Measurements from ENCODE around the gene IGSF9B. TPM values are rescaled to one million over a fixed set of nuclear protein-coding genes. Genes with fewer than 3 reads are reported as not detected.

IGSF9B gene
- total RNA-seq, 1 donor from 2014 or later, result 10.1 TPM

DNA sequence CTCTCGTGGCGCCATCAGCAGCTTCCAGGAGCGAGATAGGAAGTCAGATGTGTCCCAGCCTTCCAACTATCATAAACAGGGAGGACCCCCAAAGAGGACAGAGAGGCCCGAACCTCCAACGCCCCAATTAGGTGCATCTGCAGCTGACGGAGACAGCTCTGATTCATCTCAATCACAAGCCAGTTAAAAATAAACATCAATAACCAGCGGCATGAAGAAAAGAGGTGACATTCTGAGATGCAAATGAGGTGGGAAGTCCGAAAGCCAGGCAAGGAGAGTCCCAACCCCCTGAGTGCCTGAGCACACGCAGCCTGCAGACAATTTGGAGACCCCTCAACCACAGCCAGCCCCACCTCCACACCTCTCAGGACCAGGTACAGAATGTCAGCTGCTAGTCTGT, 28.1 kb upstream of the IGSF9B start:
- TF ChIP-seq, protein P1, sequence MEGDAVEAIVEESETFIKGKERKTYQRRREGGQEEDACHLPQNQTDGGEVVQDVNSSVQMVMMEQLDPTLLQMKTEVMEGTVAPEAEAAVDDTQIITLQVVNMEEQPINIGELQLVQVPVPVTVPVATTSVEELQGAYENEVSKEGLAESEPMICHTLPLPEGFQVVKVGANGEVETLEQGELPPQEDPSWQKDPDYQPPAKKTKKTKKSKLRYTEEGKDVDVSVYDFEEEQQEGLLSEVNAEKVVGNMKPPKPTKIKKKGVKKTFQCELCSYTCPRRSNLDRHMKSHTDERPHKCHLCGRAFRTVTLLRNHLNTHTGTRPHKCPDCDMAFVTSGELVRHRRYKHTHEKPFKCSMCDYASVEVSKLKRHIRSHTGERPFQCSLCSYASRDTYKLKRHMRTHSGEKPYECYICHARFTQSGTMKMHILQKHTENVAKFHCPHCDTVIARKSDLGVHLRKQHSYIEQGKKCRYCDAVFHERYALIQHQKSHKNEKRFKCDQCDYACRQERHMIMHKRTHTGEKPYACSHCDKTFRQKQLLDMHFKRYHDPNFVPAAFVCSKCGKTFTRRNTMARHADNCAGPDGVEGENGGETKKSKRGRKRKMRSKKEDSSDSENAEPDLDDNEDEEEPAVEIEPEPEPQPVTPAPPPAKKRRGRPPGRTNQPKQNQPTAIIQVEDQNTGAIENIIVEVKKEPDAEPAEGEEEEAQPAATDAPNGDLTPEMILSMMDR (IDR thresholded peaks at IDR 0.05), result no peak
- no peak for TF ChIP-seq POLR2AphosphoS5 (IDR thresholded peaks at IDR 0.05; ENCODE audit: insufficient read depth in 1 of 2, low read depth in 1 of 2)
- TF ChIP-seq POLR2A (IDR thresholded peaks at IDR 0.05), result no peak
- Histone ChIP-seq H3K27ac (no peak overlapping the region), H3K36me3 (no peaks in the 10 kb centered on the region), H3K4me3 (no peak overlapping the region), H3K9me3 (no peaks in the 10 kb centered on the region), H3K4me1 (no peaks in the 10 kb centered on the region), H3K27me3 (no peaks in the 10 kb centered on the region)
- intact Hi-C loops (cut with DNase I), result no loop called here
- DNase-seq (ENCODE audit: extremely low spot score in 2 of 2), result no peak

DNA sequence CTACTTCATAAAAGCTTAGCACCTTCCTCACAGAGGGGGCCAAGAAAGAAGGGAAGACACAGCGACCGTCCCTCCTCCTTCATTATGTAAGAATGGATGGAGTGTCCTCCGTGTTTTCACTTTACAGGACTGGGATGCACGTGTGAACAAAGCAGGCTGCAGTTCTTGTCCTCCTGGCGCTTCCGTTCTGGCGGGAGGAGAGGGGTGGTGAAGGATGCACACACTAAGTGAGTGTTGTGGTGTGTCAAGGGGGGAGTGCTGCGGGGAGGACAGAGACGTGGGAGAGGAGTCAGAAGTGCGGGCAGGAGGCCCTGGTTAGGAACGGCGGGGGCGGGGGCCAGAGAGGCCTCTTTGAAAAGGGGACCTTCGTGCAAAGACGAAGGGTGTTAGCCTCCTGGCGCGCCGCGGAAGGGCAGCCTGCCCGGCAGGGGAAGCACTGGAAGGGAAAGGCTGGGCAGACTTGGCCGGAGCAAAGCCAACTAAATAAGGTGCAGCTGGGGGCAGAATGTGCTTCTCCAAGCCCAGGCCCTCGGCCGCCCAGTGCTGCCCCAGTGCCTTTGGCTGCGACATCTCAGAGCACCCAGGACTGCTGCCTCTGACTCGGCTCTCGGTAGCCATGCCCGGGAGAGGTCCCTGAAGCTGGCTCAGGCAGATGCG, 27.0 kb upstream of the IGSF9B start:
- no peak overlapping the region for H3K27ac ChIP-seq
- no peaks in the 10 kb centered on the region for H3K9me3 ChIP-seq
- intact Hi-C loops (cut with DNase I), result no loop called here
- no peaks in the 10 kb centered on the region for H3K27me3 ChIP-seq
- no peak overlapping the region for H3K4me3 ChIP-seq
- no peaks in the 10 kb centered on the region for H3K4me1 ChIP-seq
- no peak for DNase-seq (ENCODE audit: extremely low spot score in 2 of 2)
- TF ChIP-seq POLR2AphosphoS5 (IDR thresholded peaks at IDR 0.05; ENCODE audit: insufficient read depth in 1 of 2, low read depth in 1 of 2) (no peak), POLR2A (IDR thresholded peaks at IDR 0.05) (no peak)
- TF ChIP-seq, protein P1 (IDR thresholded peaks at IDR 0.05), result no peak
- no peaks in the 10 kb centered on the region for H3K36me3 ChIP-seq

DNA sequence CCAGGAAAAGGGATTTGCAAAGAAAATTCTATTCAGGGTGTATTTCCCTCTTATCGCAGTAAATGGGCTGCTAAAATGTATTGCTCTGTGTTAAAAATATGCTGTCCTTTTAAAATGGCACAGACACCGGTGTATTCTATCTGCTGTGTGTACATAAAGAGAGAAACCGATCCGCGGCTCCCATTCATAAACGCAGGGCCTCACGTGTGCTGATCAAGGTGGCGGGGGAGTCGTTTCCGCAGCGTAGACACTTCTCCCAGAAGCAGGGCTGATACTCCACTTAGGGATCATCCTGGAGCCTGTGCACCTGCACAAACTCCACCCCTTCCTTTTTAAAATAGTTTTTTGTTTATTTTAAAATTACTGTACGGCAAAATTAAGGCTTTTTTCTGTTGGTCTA, 26.1 kb upstream of the IGSF9B start:
- Histone ChIP-seq H3K4me3 (no peak overlapping the region), H3K27me3 (no peaks in the 10 kb centered on the region), H3K27ac (no peak overlapping the region), H3K9me3 (no peaks in the 10 kb centered on the region), H3K36me3 (no peaks in the 10 kb centered on the region), H3K4me1 (no peaks in the 10 kb centered on the region)
- DNase-seq (ENCODE audit: extremely low spot score in 2 of 2), result no peak
- intact Hi-C loops (cut with DNase I), result no loop called here
- TF ChIP-seq POLR2AphosphoS5 (IDR thresholded peaks at IDR 0.05; ENCODE audit: insufficient read depth in 1 of 2, low read depth in 1 of 2), result no peak
- no peak for TF ChIP-seq POLR2A (IDR thresholded peaks at IDR 0.05)
- TF ChIP-seq, protein P1 (IDR thresholded peaks at IDR 0.05), result no peak

DNA sequence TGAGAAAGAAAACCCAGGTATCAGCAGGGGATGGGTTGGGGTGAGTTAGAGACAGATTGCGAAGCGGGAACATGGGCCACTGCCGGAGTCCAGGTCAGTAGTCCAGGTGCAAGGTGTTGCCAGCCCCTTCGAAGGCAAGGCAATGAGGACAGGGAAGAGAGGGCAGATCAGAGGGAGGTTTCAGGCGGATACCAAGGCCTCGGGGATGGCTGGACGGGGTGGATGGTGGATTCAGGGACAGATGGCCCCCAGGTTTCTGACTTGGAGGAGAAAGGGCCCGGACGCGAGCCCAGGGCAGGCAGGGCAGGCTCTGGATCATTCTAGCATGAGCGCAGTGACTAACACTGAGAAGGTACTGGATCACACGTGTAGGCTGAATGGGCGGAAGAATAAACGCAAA, 25.4 kb upstream of the IGSF9B start:
- Histone ChIP-seq H3K9me3 (no peaks in the 10 kb centered on the region), H3K27ac (no peak overlapping the region), H3K27me3 (no peaks in the 10 kb centered on the region), H3K4me3 (no peak overlapping the region), H3K36me3 (no peaks in the 10 kb centered on the region), H3K4me1 (no peaks in the 10 kb centered on the region)
- no peak for TF ChIP-seq POLR2A (IDR thresholded peaks at IDR 0.05)
- TF ChIP-seq POLR2AphosphoS5 (IDR thresholded peaks at IDR 0.05; ENCODE audit: insufficient read depth in 1 of 2, low read depth in 1 of 2), result no peak
- TF ChIP-seq, protein P1 (IDR thresholded peaks at IDR 0.05), result no peak
- no peak for DNase-seq (ENCODE audit: extremely low spot score in 2 of 2)
- intact Hi-C loops (cut with DNase I), result no loop called here

DNA sequence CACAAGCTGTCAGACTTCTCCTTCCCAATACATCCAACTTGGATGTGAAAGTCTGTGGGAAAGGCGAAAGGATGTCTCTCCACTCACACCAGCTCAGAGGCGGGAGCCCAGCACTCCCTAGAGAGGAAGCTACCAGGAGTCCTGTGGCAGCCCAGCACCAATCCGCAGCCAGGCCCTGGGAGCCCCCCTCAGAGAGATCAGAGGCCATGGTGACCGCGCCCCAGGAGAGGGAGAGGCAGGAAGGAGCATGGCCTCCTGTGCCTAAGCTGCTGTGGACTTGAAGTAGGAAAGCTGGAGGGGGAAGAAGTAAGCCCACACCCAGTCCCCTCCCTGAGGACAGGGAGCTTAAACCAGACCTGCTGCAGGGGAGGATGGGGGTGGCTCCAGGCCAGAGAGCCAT, 24.4 kb upstream of the IGSF9B start:
- Histone ChIP-seq H3K27ac (no peak overlapping the region), H3K27me3 (no peaks in the 10 kb centered on the region), H3K9me3 (no peaks in the 10 kb centered on the region), H3K36me3 (no peaks in the 10 kb centered on the region), H3K4me1 (no peaks in the 10 kb centered on the region), H3K4me3 (no peak overlapping the region)
- DNase-seq (ENCODE audit: extremely low spot score in 2 of 2), result no peak
- intact Hi-C loops (cut with DNase I), result no loop called here
- TF ChIP-seq, protein P1 (IDR thresholded peaks at IDR 0.05), result no peak
- TF ChIP-seq POLR2A (IDR thresholded peaks at IDR 0.05) (no peak), POLR2AphosphoS5 (IDR thresholded peaks at IDR 0.05; ENCODE audit: insufficient read depth in 1 of 2, low read depth in 1 of 2) (no peak)

Measured in vagina (tissue), 2 donors.